ENCODE results near the gene PRPF19. TPM values are rescaled to one million over a fixed set of nuclear protein-coding genes. Genes with fewer than 3 reads are reported as not detected.

PRPF19 gene
- total and polyA plus RNA-seq, 2 of the 13 experiments (the other 11 are each of a cell fraction or from before 2014, with no cell fraction given), result 27.4 to 91.1 TPM

- no peak for TF ChIP-seq ZNF18 (CRISPR knock-in tag; IDR thresholded peaks at IDR 0.05; ENCODE audit: insufficient replicate concordance)
- no peak for TF ChIP-seq ZNF619 (CRISPR knock-in tag; IDR thresholded peaks at IDR 0.05)
- TF ChIP-seq ATF1 (CRISPR knock-in tag; IDR thresholded peaks at IDR 0.05), result peak; percentile 61
- no peak for TF ChIP-seq SMC3 (IDR thresholded peaks at IDR 0.05; ENCODE audit: low read length)
- TF ChIP-seq KIAA2018 (CRISPR knock-in tag; IDR thresholded peaks at IDR 0.05; ENCODE audit: borderline replicate concordance), result no peak
- TF ChIP-seq ZNF782 (CRISPR knock-in tag; IDR thresholded peaks at IDR 0.05; ENCODE audit: borderline replicate concordance), result 0 out of 2 replicates have a peak, but pooled peaks have one; percentile 55
- no peak for TF ChIP-seq RFX1 (IDR thresholded peaks at IDR 0.05)
- TF ChIP-seq FOXA1 (IDR thresholded peaks at IDR 0.05), result no peak
- TF ChIP-seq FOXA1 (CRISPR knock-in tag; IDR thresholded peaks at IDR 0.05), result peak; percentile 7; the same call in 1 of the 2 replicates
- TF ChIP-seq KAT8 (CRISPR knock-in tag; IDR thresholded peaks at IDR 0.05), result peak; percentile 91
- TF ChIP-seq NFYC (CRISPR knock-in tag; IDR thresholded peaks at IDR 0.05), result peak; percentile 80
- no peak for TF ChIP-seq ZBTB7B (CRISPR knock-in tag; IDR thresholded peaks at IDR 0.05)
- 0 out of 2 replicates have a peak, but pooled peaks have one; percentile 51 for TF ChIP-seq EEA1 (CRISPR knock-in tag; IDR thresholded peaks at IDR 0.05; ENCODE audit: borderline replicate concordance)
- no peak for TF ChIP-seq ZNF879 (CRISPR knock-in tag; IDR thresholded peaks at IDR 0.05)
- TF ChIP-seq AHR (CRISPR knock-in tag; IDR thresholded peaks at IDR 0.05), result peak; percentile 66; the same call in 1 of the 2 replicates
- peak; percentile 78 for TF ChIP-seq YY1 (IDR thresholded peaks at IDR 0.05; ENCODE audit: insufficient read depth, insufficient replicate concordance, low read depth, low read length)
- peak; percentile 90; the same call in 1 of the 2 replicates for TF ChIP-seq ZNF343 (CRISPR knock-in tag; IDR thresholded peaks at IDR 0.05)
- TF ChIP-seq, protein P1, sequence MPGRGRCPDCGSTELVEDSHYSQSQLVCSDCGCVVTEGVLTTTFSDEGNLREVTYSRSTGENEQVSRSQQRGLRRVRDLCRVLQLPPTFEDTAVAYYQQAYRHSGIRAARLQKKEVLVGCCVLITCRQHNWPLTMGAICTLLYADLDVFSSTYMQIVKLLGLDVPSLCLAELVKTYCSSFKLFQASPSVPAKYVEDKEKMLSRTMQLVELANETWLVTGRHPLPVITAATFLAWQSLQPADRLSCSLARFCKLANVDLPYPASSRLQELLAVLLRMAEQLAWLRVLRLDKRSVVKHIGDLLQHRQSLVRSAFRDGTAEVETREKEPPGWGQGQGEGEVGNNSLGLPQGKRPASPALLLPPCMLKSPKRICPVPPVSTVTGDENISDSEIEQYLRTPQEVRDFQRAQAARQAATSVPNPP (CRISPR knock-in tag; IDR thresholded peaks at IDR 0.05), result 0 out of 2 replicates have a peak, but pooled peaks have one; percentile 48
- TF ChIP-seq HES4 (CRISPR knock-in tag; IDR thresholded peaks at IDR 0.05; ENCODE audit: borderline replicate concordance), result peak; percentile 74; the same call in 1 of the 2 replicates
- peak; percentile 74; the same call in 1 of the 2 replicates for TF ChIP-seq ARNT2 (CRISPR knock-in tag; IDR thresholded peaks at IDR 0.05; ENCODE audit: low read depth)
Measured at GRCh38 chr11:60906132-60906972, at the start of gene PRPF19 (continued).

Measured in HepG2 (cell line).